SK-N-SH treated with all-trans-retinoic acid at 6 μM for 48 hours (cell line): ENCODE data around the gene PTCHD1.
A peak's percentile ranks its signal among the peaks of the same experiment; 100 is the strongest.

Experiments used
- ATAC-seq: fragments of 200-7000 bp; cut with Tn5 transposase; 3 replicates; pipeline ENCODE4 v1.9.1; 2020; ENCODE audit warnings: mild to moderate bottlenecking, moderate library complexity
- ARNTL ChIP-seq: fragments of 450-650 bp; formaldehyde crosslinking; IDR thresholded peaks from 2 replicates; pipeline ENCODE4 v1.5.0; 2020; ENCODE audit warnings: low read depth, mild to moderate bottlenecking, moderate library complexity, borderline replicate concordance
- BACH2 ChIP-seq: fragments of 250-450 bp; sonication (Bioruptor Pico); IDR thresholded peaks from 2 replicates; pipeline ENCODE4 v1.9.0; 2021; ENCODE audit warnings: mild to moderate bottlenecking, borderline replicate concordance
- CSDC2 ChIP-seq: fragments of 250-450 bp; sonication (Bioruptor Pico); IDR thresholded peaks from 2 replicates; pipeline ENCODE4 v1.5.0; 2020; ENCODE audit warnings: mild to moderate bottlenecking, moderate library complexity
- CSRNP3 ChIP-seq: fragments of 250-450 bp; sonication (Bioruptor Pico); IDR thresholded peaks from 2 replicates; pipeline ENCODE4 v1.5.1; 2021; ENCODE audit warnings: mild to moderate bottlenecking, moderate library complexity
- ESRRG ChIP-seq: fragments of 250-450 bp; sonication (Bioruptor Pico); IDR thresholded peaks from 2 replicates; pipeline ENCODE4 v1.6.1; 2021; ENCODE audit warnings: mild to moderate bottlenecking
- GLIS3 ChIP-seq: fragments of 250-450 bp; sonication (Bioruptor Pico); IDR thresholded peaks from 2 replicates; pipeline ENCODE4 v1.5.0; 2020; ENCODE audit warnings: mild to moderate bottlenecking, moderate library complexity
- ISL1 ChIP-seq: fragments of 250-450 bp; sonication (Bioruptor Pico); IDR thresholded peaks from 2 replicates; pipeline ENCODE4 v2.1.2; 2022; ENCODE audit warnings: mild to moderate bottlenecking, moderate library complexity
- OSR1 ChIP-seq: fragments of 250-450 bp; sonication (Bioruptor Pico); IDR thresholded peaks from 2 replicates; pipeline ENCODE4 v1.8.0; 2022; ENCODE audit warnings: moderate library complexity, mild to moderate bottlenecking, inconsistent platforms
- POU6F1 ChIP-seq: fragments of 250-450 bp; sonication (Bioruptor Pico); IDR thresholded peaks from 2 replicates; pipeline ENCODE4 v1.8.0; 2021; ENCODE audit warnings: low read depth, mild to moderate bottlenecking, moderate library complexity, borderline replicate concordance
- PPARA ChIP-seq: fragments of 250-450 bp; sonication (Bioruptor Pico); IDR thresholded peaks from 2 replicates; pipeline ENCODE4 v1.5.0; 2020; ENCODE audit warnings: mild to moderate bottlenecking, borderline replicate concordance
- RARB ChIP-seq: fragments of 250-450 bp; sonication (Bioruptor Pico); IDR thresholded peaks from 2 replicates; pipeline ENCODE4 v1.8.0; 2021; ENCODE audit warnings: mild to moderate bottlenecking, moderate library complexity
- TCF4 ChIP-seq: fragments of 250-450 bp; sonication (Bioruptor Pico); IDR thresholded peaks from 2 replicates; pipeline ENCODE4 v1.8.0; 2021; ENCODE audit warnings: mild to moderate bottlenecking, moderate library complexity, borderline replicate concordance
- TOX ChIP-seq: fragments of 250-450 bp; sonication (Bioruptor Pico); IDR thresholded peaks from 2 replicates; pipeline ENCODE4 v1.8.0; 2021; ENCODE audit warnings: mild to moderate bottlenecking, moderate library complexity, borderline replicate concordance
- ZC3H10 ChIP-seq: fragments of 250-450 bp; sonication (Bioruptor Pico); IDR thresholded peaks from 2 replicates; pipeline ENCODE4 v1.5.1; 2021; ENCODE audit warnings: mild to moderate bottlenecking, moderate library complexity
- ZFP3 ChIP-seq: fragments of 250-450 bp; sonication (Bioruptor Pico); IDR thresholded peaks from 2 replicates; pipeline ENCODE4 v1.5.0; 2020; ENCODE audit warnings: mild to moderate bottlenecking, moderate library complexity
- ZNF565 ChIP-seq: fragments of 450-650 bp; formaldehyde crosslinking; conservative IDR thresholded peaks from 2 replicates; pipeline ENCODE4 v1.5.0; 2020; ENCODE audit warnings: low read depth, mild to moderate bottlenecking, moderate library complexity
- ZNF70 ChIP-seq: fragments of 450-650 bp; formaldehyde crosslinking; IDR thresholded peaks from 2 replicates; pipeline ENCODE4 v1.5.0; 2020; ENCODE audit warnings: mild to moderate bottlenecking, moderate library complexity
- TF ChIP-seq, protein P1 (sequence below): fragments of 250-450 bp; sonication (Bioruptor Pico); IDR thresholded peaks from 2 replicates; pipeline ENCODE4 v1.5.0; 2020; ENCODE audit warnings: mild to moderate bottlenecking, moderate library complexity
- TF ChIP-seq, protein P2 (sequence below): fragments of 250-450 bp; sonication (Bioruptor Pico); IDR thresholded peaks from 2 replicates; pipeline ENCODE4 v1.8.0; 2020; ENCODE audit warnings: mild to moderate bottlenecking, moderate library complexity, borderline replicate concordance

Gene PTCHD1

GRCh38 chrX:23311731-23312130 is 22.9 kb upstream of the PTCHD1 start (continued):
- TF ChIP-seq, protein P1, sequence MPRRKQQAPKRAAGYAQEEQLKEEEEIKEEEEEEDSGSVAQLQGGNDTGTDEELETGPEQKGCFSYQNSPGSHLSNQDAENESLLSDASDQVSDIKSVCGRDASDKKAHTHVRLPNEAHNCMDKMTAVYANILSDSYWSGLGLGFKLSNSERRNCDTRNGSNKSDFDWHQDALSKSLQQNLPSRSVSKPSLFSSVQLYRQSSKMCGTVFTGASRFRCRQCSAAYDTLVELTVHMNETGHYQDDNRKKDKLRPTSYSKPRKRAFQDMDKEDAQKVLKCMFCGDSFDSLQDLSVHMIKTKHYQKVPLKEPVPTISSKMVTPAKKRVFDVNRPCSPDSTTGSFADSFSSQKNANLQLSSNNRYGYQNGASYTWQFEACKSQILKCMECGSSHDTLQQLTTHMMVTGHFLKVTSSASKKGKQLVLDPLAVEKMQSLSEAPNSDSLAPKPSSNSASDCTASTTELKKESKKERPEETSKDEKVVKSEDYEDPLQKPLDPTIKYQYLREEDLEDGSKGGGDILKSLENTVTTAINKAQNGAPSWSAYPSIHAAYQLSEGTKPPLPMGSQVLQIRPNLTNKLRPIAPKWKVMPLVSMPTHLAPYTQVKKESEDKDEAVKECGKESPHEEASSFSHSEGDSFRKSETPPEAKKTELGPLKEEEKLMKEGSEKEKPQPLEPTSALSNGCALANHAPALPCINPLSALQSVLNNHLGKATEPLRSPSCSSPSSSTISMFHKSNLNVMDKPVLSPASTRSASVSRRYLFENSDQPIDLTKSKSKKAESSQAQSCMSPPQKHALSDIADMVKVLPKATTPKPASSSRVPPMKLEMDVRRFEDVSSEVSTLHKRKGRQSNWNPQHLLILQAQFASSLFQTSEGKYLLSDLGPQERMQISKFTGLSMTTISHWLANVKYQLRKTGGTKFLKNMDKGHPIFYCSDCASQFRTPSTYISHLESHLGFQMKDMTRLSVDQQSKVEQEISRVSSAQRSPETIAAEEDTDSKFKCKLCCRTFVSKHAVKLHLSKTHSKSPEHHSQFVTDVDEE (CRISPR knock-in tag): no peak
- TF ChIP-seq ARNTL (CRISPR knock-in tag) (no peak), POU6F1 (CRISPR knock-in tag) (no peak), TOX (CRISPR knock-in tag) (no peak), ZC3H10 (no peak), OSR1 (CRISPR knock-in tag) (no peak)

- ATAC-seq: no peak
- TF ChIP-seq RARB (no peak), ZNF70 (no peak), ISL1 (CRISPR knock-in tag) (no peak), CSRNP3 (CRISPR knock-in tag) (no peak), OSR1 (CRISPR knock-in tag) (no peak), ZFP3 (no peak), CSDC2 (CRISPR knock-in tag) (no peak), ESRRG (CRISPR knock-in tag) (no peak), ZNF565 (CRISPR knock-in tag) (no peak), GLIS3 (CRISPR knock-in tag) (no peak)
- TF ChIP-seq, protein P2, sequence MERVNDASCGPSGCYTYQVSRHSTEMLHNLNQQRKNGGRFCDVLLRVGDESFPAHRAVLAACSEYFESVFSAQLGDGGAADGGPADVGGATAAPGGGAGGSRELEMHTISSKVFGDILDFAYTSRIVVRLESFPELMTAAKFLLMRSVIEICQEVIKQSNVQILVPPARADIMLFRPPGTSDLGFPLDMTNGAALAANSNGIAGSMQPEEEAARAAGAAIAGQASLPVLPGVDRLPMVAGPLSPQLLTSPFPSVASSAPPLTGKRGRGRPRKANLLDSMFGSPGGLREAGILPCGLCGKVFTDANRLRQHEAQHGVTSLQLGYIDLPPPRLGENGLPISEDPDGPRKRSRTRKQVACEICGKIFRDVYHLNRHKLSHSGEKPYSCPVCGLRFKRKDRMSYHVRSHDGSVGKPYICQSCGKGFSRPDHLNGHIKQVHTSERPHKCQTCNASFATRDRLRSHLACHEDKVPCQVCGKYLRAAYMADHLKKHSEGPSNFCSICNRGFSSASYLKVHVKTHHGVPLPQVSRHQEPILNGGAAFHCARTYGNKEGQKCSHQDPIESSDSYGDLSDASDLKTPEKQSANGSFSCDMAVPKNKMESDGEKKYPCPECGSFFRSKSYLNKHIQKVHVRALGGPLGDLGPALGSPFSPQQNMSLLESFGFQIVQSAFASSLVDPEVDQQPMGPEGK (CRISPR knock-in tag): no peak
Observed at GRCh38 chrX:23312136-23312535, 22.5 kb upstream of the PTCHD1 start.

DNA sequence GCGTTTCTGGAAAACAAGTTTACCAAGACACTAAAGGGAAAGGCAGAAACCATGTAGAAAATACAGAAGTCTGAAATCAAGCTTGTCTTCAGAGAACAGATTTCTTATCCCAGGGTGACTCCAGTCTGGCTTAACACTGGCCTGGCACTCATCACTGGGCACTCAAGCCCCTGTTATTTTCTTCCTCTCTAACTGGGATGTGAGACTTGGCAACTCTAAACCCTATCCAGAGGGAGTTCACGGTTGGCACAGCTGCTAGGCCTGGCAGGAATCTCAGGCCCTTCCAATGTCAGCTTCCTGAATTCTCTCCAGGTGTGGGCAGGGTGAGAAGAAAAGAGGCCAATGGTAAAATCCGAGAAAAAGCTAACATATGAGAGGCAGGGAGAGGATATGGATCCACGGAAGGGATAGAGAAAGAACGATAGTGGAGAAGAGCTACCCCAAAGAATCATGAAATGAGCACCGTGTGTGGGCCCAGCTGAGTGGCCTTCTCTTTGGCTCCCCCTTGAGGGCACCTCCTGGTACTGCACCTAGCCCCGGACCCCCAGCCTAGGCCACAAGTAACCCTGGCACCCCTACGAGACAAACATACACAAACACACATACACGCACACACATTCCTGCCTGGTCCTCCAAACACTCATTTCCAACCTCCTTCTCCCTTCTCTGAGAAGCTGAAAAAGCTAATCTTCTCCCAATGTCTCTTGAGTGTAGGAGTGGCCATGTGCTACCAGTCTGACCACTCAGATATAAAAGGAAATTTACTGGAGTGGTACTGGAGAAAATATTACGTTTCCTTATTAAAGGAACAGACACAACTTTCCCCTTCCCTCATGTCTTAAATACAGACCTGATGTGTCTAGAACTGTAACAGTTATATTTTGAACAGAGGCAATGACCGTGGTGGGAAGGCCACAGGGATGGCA is 16.6 kb upstream of the PTCHD1 start:
- ATAC-seq: peak; percentile 91
- TF ChIP-seq TCF4 (CRISPR knock-in tag): no peak
- TF ChIP-seq, protein P2 (CRISPR knock-in tag): no peak
- TF ChIP-seq PPARA (CRISPR knock-in tag): no peak
- TF ChIP-seq GLIS3 (CRISPR knock-in tag): no peak

DNA sequence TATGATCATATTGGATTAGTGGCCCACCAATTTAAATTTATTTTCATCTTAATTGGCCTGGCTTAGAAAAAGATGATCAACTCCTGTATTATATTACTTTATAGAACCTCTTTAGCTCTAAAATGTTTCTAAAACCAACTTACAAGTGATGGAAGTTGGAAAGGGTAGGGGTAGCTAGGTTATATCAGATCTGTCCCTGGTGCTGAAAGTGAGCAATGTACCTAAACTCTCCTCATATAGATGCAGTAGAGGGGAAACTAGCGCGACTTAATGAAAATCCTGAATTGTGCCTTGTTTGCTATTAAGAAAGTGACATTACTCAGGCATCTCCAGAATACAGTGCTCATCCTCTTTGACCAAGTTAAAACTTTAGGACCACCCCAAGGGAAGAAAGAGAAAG is 7.5 kb upstream of the PTCHD1 start:
- ATAC-seq: no peak
- TF ChIP-seq ISL1 (CRISPR knock-in tag) (no peak), CSDC2 (CRISPR knock-in tag) (no peak), BACH2 (CRISPR knock-in tag) (no peak), ARNTL (CRISPR knock-in tag) (no peak), ZFP3 (no peak), POU6F1 (CRISPR knock-in tag) (no peak), RARB (no peak), GLIS3 (CRISPR knock-in tag) (no peak), TCF4 (CRISPR knock-in tag) (no peak), ZC3H10 (no peak)
- TF ChIP-seq, protein P2 (CRISPR knock-in tag): no peak
